ENCODE data around the gene UVRAG. TPM values are rescaled to one million over a fixed set of nuclear protein-coding genes. Genes with fewer than 3 reads are reported as not detected.

UVRAG gene
- total RNA-seq, 2 experiments from 2014 or later, result 16.5 to 19.5 TPM

DNA sequence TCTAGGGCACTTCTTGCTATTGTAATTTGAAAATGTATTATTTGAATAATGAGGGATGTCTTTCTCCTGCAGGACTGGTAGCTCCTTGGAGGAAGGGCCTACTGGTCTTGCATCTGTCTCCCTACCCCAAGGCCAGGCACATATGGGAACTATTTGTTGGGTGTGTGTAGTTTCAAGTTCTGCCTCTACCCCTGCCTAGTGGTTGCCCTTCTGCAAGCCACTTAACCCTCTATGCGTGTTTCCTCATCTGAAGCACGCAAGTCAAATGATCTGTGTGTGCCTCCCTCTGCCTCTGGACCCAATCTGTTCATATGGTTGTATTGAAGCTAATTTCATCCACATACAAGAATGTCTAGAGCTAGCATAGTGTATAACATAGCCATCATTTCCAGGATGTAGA is 324.3 kb downstream of the UVRAG start:
- peaks cover 28% of the 10 kb centered on the region for H3K36me3 ChIP-seq (ENCODE audit: insufficient read depth, low read length)
- TF ChIP-seq, protein P1, sequence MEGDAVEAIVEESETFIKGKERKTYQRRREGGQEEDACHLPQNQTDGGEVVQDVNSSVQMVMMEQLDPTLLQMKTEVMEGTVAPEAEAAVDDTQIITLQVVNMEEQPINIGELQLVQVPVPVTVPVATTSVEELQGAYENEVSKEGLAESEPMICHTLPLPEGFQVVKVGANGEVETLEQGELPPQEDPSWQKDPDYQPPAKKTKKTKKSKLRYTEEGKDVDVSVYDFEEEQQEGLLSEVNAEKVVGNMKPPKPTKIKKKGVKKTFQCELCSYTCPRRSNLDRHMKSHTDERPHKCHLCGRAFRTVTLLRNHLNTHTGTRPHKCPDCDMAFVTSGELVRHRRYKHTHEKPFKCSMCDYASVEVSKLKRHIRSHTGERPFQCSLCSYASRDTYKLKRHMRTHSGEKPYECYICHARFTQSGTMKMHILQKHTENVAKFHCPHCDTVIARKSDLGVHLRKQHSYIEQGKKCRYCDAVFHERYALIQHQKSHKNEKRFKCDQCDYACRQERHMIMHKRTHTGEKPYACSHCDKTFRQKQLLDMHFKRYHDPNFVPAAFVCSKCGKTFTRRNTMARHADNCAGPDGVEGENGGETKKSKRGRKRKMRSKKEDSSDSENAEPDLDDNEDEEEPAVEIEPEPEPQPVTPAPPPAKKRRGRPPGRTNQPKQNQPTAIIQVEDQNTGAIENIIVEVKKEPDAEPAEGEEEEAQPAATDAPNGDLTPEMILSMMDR (IDR thresholded peaks at IDR 0.05), result no peak
- CTCF ChIA-PET, result interaction anchor here (1.1 kb wide), 1 partner anchor 13 kb away, joined by 5 read pairs; no protein-coding TSS in a partner anchor
- no peak for DNase-seq
- ATAC-seq (ENCODE audit: poor library complexity), result no peak
- no peak overlapping the region for H3K27ac Mint-ChIP-seq
- H3K4me1 Mint-ChIP-seq (ENCODE audit: low read depth), result no peaks in the 10 kb centered on the region
- no peaks in the 10 kb centered on the region for H3K9me3 ChIP-seq (ENCODE audit: control insufficient read depth in 1 of 2, insufficient read depth in 1 of 2, low read length in 2 of 2)
- peaks cover 36% of the 10 kb centered on the region for H3K36me3 Mint-ChIP-seq (ENCODE audit: low read depth)
- no peaks in the 10 kb centered on the region for H3K4me1 ChIP-seq (ENCODE audit: insufficient read depth, low read length)
- intact Hi-C loops (cut with DNase I, micrococcal nuclease), result no loop called here
- no peak overlapping the region for H3K4me3 Mint-ChIP-seq
- H3K9me3 Mint-ChIP-seq, result no peaks in the 10 kb centered on the region
- H3K27ac ChIP-seq (ENCODE audit: low read depth in 1 of 2, low read length in 2 of 2), result no peak overlapping the region
- no peak overlapping the region for H3K4me3 ChIP-seq (ENCODE audit: low read length)
- POLR2A ChIA-PET, result no interaction called here
- no peaks in the 10 kb centered on the region for H3K27me3 Mint-ChIP-seq
- no peaks in the 10 kb centered on the region for H3K27me3 ChIP-seq (ENCODE audit: control insufficient read depth in 1 of 2, insufficient read depth in 2 of 2, low read length in 2 of 2)

DNA sequence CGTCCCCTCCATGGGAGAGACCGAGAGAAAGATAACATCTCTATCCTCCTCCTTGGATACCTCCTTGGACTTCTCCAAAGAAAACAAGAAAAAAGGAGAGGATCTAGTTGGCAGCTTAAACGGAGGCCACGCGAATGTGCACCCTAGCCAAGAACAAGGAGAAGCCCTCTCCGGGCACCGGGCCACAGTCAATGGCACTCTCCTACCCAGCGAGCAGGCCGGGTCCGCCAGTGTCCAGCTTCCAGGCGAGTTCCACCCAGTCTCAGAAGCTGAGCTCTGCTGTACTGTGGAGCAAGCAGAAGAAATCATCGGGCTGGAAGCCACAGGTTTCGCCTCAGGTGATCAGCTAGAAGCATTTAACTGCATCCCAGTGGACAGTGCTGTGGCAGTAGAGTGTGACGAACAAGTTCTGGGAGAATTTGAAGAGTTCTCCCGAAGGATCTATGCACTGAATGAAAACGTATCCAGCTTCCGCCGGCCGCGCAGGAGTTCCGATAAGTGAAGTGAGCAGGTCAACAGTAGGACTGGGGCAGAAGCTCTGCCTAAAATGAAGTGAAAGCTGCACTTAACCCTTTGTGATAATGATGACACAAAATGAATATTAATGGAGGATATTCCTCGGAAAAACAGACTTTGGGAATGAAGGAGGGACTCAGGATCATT is 326.0 kb downstream of the UVRAG start:
- intact Hi-C loops (cut with DNase I, micrococcal nuclease), result no loop called here
- Histone ChIP-seq H3K4me3 (ENCODE audit: low read length) (no peak overlapping the region), H3K27ac (ENCODE audit: low read depth in 1 of 2, low read length in 2 of 2) (no peak overlapping the region), H3K9me3 (ENCODE audit: control insufficient read depth in 1 of 2, insufficient read depth in 1 of 2, low read length in 2 of 2) (no peaks in the 10 kb centered on the region), H3K36me3 (ENCODE audit: insufficient read depth, low read length) (peaks cover 26% of the 10 kb centered on the region), H3K27me3 (ENCODE audit: control insufficient read depth in 1 of 2, insufficient read depth in 2 of 2, low read length in 2 of 2) (no peaks in the 10 kb centered on the region), H3K4me1 (ENCODE audit: insufficient read depth, low read length) (no peaks in the 10 kb centered on the region)
- ChIA-PET POLR2A (no interaction called here), CTCF (interaction anchor here (0.9 kb wide), 1 partner anchor 11 kb away, joined by 4 read pairs; no protein-coding TSS in a partner anchor)
- DNase-seq, result no peak
- Mint-ChIP-seq H3K4me1 (ENCODE audit: low read depth) (no peaks in the 10 kb centered on the region), H3K4me3 (no peak overlapping the region), H3K27ac (no peak overlapping the region), H3K27me3 (no peaks in the 10 kb centered on the region), H3K36me3 (ENCODE audit: low read depth) (peaks cover 26% of the 10 kb centered on the region), H3K9me3 (no peaks in the 10 kb centered on the region)
- TF ChIP-seq, protein P1 (IDR thresholded peaks at IDR 0.05), result no peak
- no peak for ATAC-seq (ENCODE audit: poor library complexity)

DNA sequence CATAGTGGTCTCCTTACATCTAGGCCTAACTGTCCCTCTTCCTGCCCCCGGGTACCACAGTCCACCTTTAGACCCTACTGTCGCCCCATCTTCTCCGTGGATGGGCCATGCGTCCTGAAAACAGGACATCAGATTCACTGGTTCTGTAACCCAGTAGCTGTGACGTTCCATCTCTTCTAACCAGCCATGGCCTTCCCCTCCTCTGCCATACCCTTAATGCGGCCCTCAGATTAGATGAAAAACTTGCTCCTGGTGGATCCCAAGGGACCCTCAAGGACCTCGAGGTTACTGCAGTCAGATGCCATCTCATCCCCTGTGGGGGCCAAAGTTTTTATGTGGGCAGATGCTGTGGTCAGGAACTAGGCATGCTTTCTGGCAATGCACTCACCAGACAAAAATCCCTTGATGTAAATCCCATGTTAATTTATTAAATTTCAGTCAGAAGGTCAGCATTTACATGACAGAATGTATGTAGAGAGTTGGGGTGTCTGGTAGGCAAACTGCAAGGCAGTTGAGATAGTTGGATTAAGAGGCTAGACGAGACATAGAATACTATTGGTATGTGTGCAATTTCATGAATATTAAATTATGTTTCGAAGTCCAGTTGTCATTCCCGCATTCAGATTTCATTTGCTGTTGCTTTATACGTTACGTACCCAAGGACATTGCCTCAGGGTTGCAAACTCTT is 327.0 kb downstream of the UVRAG start:
- Mint-ChIP-seq H3K27ac (no peak overlapping the region), H3K9me3 (no peaks in the 10 kb centered on the region), H3K4me1 (ENCODE audit: low read depth) (no peaks in the 10 kb centered on the region), H3K4me3 (no peak overlapping the region), H3K36me3 (ENCODE audit: low read depth) (peaks cover 24% of the 10 kb centered on the region), H3K27me3 (no peaks in the 10 kb centered on the region)
- H3K36me3 ChIP-seq (ENCODE audit: insufficient read depth, low read length), result peaks cover 25% of the 10 kb centered on the region
- DNase-seq (no peak), ATAC-seq (ENCODE audit: poor library complexity) (no peak)
- H3K27me3 ChIP-seq (ENCODE audit: control insufficient read depth in 1 of 2, insufficient read depth in 2 of 2, low read length in 2 of 2), result no peaks in the 10 kb centered on the region
- TF ChIP-seq, protein P1 (IDR thresholded peaks at IDR 0.05), result no peak
- no peak overlapping the region for H3K4me3 ChIP-seq (ENCODE audit: low read length)
- H3K9me3 ChIP-seq (ENCODE audit: control insufficient read depth in 1 of 2, insufficient read depth in 1 of 2, low read length in 2 of 2), result no peaks in the 10 kb centered on the region
- H3K27ac ChIP-seq (ENCODE audit: low read depth in 1 of 2, low read length in 2 of 2), result no peak overlapping the region
- ChIA-PET CTCF (no interaction called here), POLR2A (no interaction called here)
- H3K4me1 ChIP-seq (ENCODE audit: insufficient read depth, low read length), result no peaks in the 10 kb centered on the region
- intact Hi-C loops (cut with DNase I, micrococcal nuclease), result no loop called here

Data from CD4-positive, alpha-beta T cell (primary cell).